NCI-H748 (cell line): ENCODE measurements around the gene RPL19.

Experiments used
- DNase-seq: peaks from one replicate; lab custom pipeline; 2025; ENCODE audit not compliant: unreplicated experiment; lab: John Stamatoyannopoulos, UW

Gene RPL19

DNA sequence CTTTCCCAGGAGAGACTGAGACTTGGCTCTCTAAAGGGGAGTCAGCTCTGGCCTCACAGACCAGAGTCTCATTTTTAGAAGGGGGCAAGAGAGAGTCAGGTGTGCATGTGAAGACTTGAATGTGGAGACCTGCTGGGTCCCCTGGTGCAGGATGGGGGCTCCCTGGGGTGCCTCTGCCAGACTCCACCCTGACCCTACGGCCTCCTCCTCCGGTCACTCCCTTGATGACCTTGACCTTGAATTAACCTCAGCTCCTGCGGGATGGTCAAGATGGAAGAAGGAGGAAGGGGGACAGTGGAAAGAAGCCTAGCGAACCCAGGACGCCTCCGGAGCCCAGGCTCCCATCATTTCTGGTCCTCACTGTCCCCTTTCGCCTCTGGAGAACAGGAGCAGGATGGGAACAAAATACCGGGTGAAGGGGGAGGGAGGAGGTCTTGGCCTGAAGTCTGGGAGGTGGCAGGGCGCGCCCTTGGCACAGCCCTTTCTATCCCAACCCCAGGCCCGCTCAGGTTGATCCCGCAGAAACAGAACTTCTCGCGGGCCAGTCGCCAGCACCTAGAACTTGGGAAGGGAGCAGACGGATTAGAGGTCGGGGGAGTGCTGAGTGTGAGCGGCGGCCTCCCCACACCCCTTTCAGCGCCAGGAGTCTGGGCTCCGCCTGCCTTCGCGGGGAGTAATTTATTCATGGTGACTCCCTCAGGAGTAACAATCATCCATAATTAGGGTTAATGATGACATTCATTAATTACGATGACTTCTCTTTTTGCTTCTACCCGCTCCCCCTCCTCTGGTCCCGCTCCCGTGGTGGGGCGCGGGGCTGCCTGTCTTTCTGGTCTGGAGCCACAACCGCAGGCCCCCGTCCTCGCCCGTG lies 24.1 kb downstream of the RPL19 start:
- peak; percentile 54 for DNase-seq

- DNase-seq = peak; percentile 54
These were observed 24.8 kb downstream of the RPL19 start for GRCh38 chr17:39224778-39225307.

DNA sequence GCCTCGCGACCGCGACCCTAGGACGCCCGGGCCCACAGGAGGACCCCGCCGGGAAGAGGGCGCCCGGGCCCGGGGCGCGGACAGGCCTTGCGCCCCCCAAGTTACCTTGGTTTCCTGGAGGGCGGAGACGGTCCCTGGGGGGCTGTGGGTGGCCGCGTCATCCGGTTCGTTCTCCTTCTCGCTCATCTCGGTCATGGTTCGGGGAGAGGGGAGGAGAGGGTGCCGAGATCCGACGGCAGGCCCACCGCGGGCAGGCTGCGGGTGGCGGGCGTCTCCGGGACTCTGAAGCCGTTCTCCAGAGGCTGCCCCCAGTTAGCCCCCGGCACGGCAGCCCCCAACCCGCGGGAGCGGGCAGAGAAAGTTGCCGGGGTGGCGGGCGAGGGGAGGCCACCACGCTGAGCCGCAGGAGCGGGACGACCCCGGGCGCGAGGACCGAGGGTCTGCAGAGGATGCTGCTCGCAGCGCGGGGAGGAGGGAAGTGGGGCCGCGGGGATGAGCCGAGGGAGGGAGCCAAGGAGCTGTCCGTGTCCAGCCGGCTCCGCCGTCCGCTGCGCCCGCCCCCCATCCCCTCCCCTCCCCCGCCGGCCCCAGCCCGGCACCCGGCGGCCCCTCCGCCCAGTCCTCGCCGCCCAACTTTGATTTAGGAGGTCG lies 25.4 kb downstream of the RPL19 start, which contains the start of gene STAC2:
STAC2 (minus strand) TSS at position 638 of the 651 bp plus-strand sequence; CDS start at position 195, 443 bp downstream.
- DNase-seq = no peak

DNA sequence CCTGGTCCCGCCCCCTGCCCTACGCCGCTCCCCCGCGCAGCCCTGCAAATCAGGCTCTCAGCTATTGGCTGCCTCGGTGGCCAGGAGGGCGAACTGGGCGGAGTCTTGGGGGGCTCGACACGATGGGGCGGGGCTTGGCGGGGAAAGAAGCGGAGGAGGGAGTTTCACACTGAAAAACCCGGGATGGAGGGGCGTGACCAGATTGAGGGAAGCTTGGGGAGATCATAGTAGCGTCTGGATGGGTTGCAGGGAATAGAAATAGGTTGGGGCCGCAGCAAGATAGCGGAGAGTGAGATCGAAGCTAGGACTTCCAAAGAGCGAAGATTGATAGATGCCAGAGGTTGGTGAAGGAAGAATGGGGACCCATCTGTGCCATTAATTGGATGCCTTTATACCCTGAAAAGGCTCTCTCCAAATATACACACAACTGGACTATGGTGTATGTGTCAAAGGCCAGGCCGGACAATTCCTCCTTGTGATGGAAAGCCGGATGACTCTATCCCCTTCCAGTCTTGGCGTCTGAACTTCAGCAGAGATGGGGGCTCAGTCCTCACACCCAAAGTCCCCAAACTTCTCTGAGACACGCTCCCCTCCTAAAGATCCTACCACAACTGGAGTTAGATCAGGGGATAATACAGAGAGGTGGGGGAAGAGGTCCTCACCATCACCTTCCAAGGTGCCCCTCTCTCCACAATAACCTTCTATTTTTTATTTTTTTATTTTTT lies 26.0 kb downstream of the RPL19 start:
- DNase-seq = peak; percentile 94

DNA sequence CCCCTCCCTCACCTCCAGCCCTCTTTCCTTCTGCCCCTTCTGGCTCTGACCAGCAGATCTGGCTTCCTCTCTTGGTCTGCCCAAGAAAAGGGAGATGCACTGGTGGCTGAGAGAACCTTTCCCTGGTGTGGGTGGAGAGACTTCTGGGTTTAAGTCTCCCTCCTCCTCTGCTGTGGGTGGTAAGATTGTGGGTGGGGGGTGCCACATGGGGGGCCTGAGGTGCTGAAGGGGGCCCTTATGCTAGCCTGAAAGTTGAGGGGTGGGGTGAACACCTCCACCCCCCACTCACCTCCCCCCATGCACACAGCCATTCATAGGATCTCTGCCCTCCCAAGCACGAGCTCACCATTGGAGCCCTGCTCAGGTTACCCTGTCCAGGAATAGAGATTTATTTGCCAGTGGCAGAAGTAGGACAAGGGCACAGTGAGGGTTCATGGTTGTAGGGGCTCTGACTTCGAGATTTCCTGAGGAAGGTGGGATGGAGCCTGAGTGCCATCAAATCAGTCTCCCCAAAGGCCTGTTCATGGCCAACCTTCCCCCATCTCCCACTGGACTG lies 27.4 kb downstream of the RPL19 start:
- no peak for DNase-seq

DNA sequence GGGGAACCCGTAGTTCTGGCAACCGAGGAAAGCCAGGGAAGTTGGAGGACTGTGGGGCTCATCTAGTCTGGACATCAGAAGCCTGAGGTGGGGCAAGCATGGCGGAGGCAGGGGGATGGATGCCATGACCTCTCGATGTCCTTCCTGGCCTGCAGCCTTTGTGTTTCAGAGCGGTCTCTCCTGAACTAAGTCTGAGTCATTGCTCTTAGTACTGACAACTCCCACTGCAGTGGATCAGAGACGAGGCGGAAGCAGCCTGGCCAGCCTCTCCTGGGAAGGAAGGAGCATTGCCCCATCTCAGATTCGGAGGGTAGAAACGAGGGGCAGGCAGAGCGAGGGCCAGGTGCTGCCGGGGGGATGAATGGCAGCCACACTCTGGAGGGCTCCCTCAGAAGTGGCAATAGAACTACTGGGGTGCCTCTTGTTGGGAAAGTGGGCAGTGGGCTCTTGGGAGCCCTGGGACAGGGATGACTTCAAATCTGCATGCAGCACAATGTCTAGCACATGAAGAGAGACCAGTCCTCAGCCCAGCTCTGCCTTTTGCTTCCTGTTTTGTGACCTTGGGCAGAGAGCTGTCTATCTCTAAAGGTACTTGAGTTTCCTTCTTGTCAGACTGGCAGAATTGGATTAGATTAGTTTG lies 29.3 kb downstream of the RPL19 start:
- no peak for DNase-seq

DNA sequence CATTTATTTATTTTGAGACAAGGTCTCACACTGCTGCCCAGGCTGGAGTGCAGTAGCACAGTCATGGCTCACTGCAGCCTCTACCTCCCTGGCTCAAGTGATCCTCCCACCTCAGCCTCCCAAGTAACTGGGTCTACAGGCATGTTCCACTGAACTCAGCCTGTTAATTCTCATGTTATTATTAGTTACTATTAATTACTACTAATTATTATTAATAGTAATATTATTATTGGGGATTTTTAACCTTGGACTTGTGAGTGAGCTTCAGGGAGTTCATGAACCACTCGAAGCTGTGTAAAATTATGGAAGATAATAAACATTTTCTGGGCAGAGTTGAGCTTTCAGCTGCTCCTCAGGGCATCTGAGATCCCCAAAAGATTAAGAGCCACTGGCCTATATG lies 30.3 kb downstream of the RPL19 start:
- no peak for DNase-seq

DNA sequence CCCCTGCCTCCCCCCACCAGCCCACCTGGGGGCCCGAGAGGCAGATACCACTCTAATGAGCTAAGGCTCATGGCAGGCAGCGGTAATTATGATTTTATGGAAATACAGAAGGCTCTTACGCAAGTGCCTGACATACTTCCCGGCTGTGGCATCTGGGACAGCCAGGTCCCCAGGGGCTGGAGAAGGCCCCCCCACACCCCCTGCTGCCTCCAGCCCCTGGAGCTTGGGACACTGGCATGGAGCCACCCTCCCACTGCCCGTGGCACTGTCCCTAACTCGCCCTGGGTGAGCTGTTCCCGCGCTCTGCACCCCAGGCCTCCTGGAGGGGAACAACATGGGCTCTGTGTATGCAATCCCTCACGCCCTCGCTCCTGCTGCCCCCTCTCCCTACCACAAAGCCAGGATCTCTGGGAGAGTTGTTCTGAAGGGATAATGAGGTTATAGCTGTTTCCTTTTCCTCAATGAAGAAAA lies 31.0 kb downstream of the RPL19 start:
- DNase-seq = no peak

- DNase-seq = peak; percentile 61
These were observed 31.8 kb downstream of the RPL19 start for GRCh38 chr17:39231591-39232551.

DNA sequence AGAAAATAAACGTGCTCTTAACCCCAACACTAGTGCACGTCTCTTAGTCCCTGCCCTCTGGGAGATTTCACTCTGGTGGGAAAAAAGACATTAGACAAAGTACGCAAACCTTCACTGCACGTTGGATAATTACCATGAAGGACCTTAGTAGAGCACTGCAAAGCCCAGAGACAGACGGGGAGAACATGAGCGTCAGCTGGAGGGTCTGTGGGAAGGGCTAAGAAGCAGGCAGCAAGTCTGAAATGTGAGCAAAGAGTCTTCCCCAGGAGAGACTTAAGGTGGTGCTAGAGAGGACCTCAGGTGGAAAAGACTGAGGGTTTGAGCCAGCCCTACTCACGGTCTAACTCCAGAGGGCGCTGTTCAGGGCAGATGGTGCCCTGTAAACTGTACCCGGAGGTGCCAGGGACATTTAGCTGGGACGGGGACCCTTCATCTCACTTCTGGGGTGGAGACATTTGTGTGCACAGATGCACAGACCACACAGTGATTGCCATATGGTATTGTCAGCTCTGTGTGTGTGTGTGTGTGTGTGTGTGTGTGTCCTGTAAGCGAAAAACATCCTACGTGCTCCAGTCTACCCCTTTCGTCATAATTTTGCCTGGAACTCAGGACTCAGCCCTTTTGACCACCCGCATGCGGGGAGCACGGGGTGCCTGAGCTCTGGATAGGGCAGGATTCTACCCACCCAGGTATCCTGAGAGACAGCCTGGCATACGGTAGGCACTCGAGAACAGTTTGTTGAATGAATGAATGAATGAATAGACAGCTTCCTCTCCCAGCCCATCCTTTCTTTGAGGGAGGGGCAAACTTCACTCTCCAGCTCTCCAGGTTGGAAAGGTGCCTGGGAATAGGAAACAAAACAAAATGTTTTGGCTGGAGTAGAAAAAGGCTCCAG lies 35.7 kb downstream of the RPL19 start:
- peak; percentile 70 for DNase-seq

DNA sequence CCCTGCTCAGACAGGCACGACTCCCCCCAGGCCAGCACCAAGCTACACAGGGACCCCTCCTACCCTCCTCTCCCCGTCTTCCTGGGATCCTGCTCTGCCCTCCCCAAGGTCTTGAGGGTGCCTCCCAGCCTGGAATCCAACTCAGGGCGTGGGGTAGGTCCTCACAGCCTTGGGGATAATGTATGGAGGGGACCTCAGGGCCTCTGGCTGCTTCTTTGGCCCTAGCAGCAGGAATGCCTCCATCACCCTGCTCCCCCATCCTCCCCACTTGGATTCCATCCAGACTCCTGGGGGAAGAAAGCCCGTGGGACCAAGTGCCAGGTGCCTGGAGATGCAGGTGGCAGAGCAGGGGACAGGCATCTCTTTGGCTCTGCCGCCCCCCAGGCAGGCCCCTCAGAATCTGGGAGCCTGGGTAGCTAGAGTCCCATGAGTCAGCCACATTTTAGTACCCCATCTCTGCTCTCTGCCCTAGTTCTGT lies 36.4 kb downstream of the RPL19 start:
- DNase-seq = no peak

DNA sequence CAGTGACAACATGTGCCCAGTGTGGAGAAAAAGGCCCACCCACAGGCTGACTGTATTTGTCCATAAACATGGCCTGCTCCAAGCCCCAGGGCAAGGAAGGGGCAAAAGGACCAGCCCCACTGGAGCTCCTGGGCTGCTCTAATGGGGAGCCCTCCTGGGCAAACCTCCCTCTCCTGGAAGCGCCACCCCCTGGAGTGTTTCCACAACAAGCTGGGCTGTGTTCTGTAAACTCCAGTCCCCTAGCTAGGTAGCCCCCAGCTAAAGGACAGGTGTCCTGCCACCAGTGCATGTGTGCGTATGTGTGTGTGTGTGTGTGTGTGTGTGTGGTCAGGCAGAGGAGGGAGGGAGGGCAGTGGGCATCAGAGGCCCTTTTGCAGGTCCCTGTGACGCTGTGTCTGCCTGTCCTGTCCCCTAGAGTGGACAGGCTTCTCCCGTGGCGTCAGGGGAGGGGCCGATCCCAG lies 36.9 kb downstream of the RPL19 start:
- peak; percentile 17 for DNase-seq

- DNase-seq = no peak
These were observed 37.5 kb downstream of the RPL19 start for GRCh38 chr17:39237586-39237985.

DNA sequence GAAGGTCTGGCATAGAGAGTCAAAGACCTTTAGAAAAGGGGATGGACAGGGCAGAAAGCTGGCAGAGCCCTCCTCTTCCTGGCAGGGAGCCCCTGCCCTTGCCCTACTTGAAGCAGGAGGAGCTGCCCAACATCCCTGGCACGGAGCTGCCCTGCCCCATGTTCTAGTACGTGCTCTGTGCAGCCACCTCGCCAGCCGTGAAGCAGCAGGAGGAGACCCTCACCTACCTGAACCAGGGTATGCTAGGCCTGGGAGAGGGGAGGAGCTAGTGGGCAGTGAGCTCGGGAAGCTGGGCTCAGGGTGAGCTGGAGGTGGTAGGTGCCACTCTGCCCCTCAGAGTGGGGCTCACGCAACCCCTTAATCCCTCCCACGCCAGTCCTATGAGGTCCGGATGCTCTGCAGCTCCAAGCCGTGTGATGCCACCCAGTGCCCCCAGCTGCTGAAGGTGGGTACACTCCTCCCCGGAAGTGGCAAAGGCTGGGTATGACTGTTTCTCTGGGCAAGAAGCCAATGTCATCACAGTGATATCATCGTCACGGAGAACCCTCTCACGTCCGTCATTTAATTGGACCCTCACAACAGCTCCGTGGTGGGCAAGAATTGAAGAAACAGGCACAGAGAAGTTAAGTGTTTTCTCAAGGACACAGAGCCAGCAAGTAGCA lies 38.4 kb downstream of the RPL19 start:
- DNase-seq = peak; percentile 68

DNA sequence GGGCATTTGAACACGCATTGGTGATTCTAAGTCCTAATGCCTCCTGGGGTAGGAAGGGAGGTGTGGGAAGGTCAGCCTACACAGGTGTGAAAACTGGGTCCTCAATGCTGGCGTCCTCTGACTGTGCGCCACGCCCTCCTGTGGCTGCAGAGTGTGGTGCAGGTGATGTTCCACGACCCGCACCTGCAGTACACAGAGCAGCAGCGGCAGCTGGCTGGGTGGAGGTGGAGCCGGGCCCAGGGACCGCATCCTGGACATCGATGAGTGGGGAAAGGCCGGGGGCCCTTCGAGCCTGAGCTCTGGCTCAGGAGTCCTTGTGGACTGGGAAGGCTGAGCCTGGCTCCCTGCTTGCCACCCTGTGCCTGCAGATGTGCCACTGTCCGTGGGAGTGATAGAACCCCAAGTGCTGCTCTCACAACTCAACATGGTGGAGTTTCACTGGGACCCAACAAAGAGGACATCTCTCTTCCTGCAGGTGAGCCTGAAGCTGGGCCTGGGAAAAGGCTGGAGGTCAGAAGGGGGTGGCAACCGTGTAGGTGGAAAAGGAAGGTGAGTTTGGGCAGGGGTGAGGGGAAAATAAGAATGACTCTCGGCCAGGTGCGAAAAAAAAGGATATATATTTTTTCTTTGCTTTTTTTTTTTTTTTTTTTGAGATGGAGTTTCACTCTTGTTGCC lies 39.7 kb downstream of the RPL19 start:
- DNase-seq = peak; percentile 80

DNA sequence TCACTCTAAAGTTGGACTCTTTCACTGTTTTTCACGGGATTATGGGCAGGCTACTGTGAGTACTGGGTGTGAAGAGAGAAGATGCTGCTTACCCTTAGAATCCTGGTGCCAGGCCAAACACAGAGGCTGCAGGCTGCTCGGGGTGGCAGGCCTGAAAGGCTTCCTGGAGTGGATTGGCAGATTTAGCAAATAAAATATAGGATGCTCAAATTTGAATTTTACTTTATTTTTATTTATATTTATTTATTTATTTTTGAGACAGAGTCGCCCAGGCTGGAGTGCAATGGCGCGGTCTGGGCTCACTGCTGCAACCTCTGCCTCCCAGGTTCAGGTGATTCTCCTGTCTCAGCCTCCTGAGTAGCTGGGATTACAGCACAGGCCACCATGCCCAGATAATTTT lies 40.5 kb downstream of the RPL19 start:
- no peak for DNase-seq

DNA sequence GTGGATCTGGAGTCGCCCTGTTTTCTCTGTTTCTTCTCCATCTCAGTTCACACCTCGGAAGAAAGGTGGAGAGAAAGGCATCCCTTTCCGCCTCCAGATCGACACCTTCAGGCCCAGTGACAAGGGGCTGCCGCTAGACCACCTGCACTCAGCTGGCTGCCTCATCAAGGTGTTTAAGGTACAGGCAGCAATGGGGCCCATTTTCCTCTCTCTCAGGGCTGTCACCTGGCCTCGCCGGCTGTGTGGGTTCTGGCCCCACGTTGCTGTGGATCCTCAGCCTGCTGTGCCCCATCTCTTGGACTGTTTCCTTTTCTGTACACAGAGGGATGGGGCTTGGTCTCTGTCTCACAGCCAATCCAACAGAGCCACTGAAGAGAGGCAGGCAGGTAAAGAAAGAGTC lies 43.1 kb downstream of the RPL19 start:
- no peak for DNase-seq
